Pancreas (tissue), 10 donors: ENCODE results near the gene CDK13. TPM values are rescaled to one million over a fixed set of nuclear protein-coding genes. Genes with fewer than 3 reads are reported as not detected.

Experiments
- ATAC-seq, 4 donors: fragments of 200-7000 bp; cut with Tn5 transposase; one replicate each; pipeline versions ENCODE4 v1.8.0 to v1.9.1; 2020; ENCODE audit warnings: mild to moderate bottlenecking in 4 of 4, moderate library complexity in 4 of 4
- DNase-seq, 6 donors: peaks; one replicate each; pipeline ENCODE4 v3.0.0-alpha.2; 2020
- FAIRE-seq: peaks from 2 replicates; lab custom pipeline; 2012; peaks lifted over from hg19 to GRCh38; lab: Jason Lieb, UNC
- H3K27ac ChIP-seq, 4 donors: fragments of 200-600 bp; sonication (generic); 1 replicate in 3 of 4; 2 replicates in 1 of 4; pipeline versions ENCODE4 v1.5.0 to v1.8.0; 2020
- H3K27me3 ChIP-seq, 4 donors: fragments of 200-600 bp; one replicate each; pipeline ENCODE4 v1.8.0; 2021
- H3K36me3 ChIP-seq, 3 donors: fragments of 200-600 bp; sonication (generic) in 1 of 3; one replicate each; pipeline versions ENCODE4 v1.5.0 to v1.8.0; 2020 to 2021
- H3K4me1 ChIP-seq, 3 donors: fragments of 200-600 bp; one replicate each; pipeline ENCODE4 v1.8.0; 2021
- H3K4me3 ChIP-seq, 4 donors: fragments of 200-600 bp; sonication (generic) in 2 of 4; one replicate each; pipeline versions ENCODE4 v1.5.0 to v1.8.0; 2020 to 2021
- H3K9me3 ChIP-seq, 4 donors: fragments of 200-600 bp; one replicate each; pipeline ENCODE4 v1.8.0; 2021
- CTCF ChIP-seq, 4 donors: fragments of 200-600 bp; sonication (generic) in 3 of 4; IDR thresholded peaks; one replicate each; pipeline versions ENCODE4 v1.5.0 to v1.8.0; 2021; ENCODE audit warnings: antibody characterized with exemption in 4 of 4
- WGBS, 2 donors: extraction: QIAGEN DNeasy Blood & Tissue Kit; methylation state at CpG; one replicate each; pipeline ENCODE4 v1.1.7; 2013; 5-methylcytosine and 5-hydroxymethylcytosine counted together
- intact Hi-C, 3 donors: fragments of 100-400 bp; cut with DNase I; formaldehyde crosslinking; loops; one replicate each; pipeline versions ENCODE4 v1.11.1 to v1.14.2; 2022
- polyA plus RNA-seq, 2 donors: library from polyadenylated mRNA; stranded (reverse); fragments of 200-250 nt; gene quantifications; one replicate each; pipeline ENCODE4 v1.2.3, GENCODE V29; 2013
- total RNA-seq, 6 donors: library from RNA; stranded (reverse); fragmentation: NEBNext Ultra II Directional in 4 of 6; extraction: Animal tissue kit (Norgen Biotek cat#: 25700) in 4 of 6; gene quantifications; one replicate each; pipeline versions ENCODE4 v1.2.1 to v1.2.4, GENCODE V29; 2021 to 2023
- donor health status: healthy with polysubstance abuse.
- donor health status: DM: no; HTN: no; CAD: no; lungs with moderate emphysema.
- donor health status: DM: no; HTN: no; CAD: no.
- donor health status: control.
- donor health status: control.
- donor health status: Bipolar disorder and iron deficiency.
- donor health status: DM: yes; HTN: yes; CAD: no.
- donor health status: DM: no; HTN: no; CAD: no.
- donor health status: DM: no; HTN: no; CAD: no.
- donor health status: DM: yes; HTN: yes; CAD: no.

Gene CDK13
- total and polyA plus RNA-seq, 8 donors, result 13.2 to 34.7 (median 22.0) TPM

GRCh38 chr7:40097728-40098127, 147.7 kb downstream of the CDK13 start:
- no peaks in the 10 kb centered on the region for H3K9me3 ChIP-seq
- ATAC-seq (peak in 3 of 4 donors; percentile 25 to 49 (median 26)), DNase-seq (no peak), FAIRE-seq (no peak)
- no peak overlapping the region for H3K4me3 ChIP-seq
- intact Hi-C loops, result no loop called here
- no peaks in the 10 kb centered on the region for H3K27me3 ChIP-seq
- WGBS, 2 donors, result 19 to 26% methylated on average over 2 of the region's 2 CpGs
- H3K36me3 ChIP-seq, result peaks cover 0 to 22% (median 2%) of the 10 kb centered on the region in 3 donors
- no peak for TF ChIP-seq CTCF (IDR thresholded peaks at IDR 0.05)
- peaks cover 0 to 35% (median 21%) of the 10 kb centered on the region in 3 donors for H3K4me1 ChIP-seq
- H3K27ac ChIP-seq, result no peak overlapping the region

GRCh38 chr7:40098810-40099209, 148.8 kb downstream of the CDK13 start:
- Histone ChIP-seq H3K27ac (no peak overlapping the region), H3K9me3 (no peaks in the 10 kb centered on the region), H3K4me3 (no peak overlapping the region), H3K4me1 (peaks cover 0 to 35% (median 23%) of the 10 kb centered on the region in 3 donors), H3K36me3 (peaks cover 0 to 14% (median 0%) of the 10 kb centered on the region in 3 donors), H3K27me3 (no peaks in the 10 kb centered on the region)
- intact Hi-C loops, result no loop called here
- DNase-seq, result no peak
- FAIRE-seq, result peak; percentile 68
- TF ChIP-seq CTCF (IDR thresholded peaks at IDR 0.05), result no peak
- peak in 1 of 4 donors; percentile 39 for ATAC-seq

- FAIRE-seq, result no peak
- DNase-seq, result no peak
Observed at GRCh38 chr7:40099837-40100236, 149.8 kb downstream of the CDK13 start.

GRCh38 chr7:40101201-40101600, 151.1 kb downstream of the CDK13 start:
- ATAC-seq (no peak), DNase-seq (no peak), FAIRE-seq (no peak)
- H3K36me3 ChIP-seq, result no peaks in the 10 kb centered on the region
- H3K27ac ChIP-seq, result no peak overlapping the region
- H3K4me3 ChIP-seq, result no peak overlapping the region
- no peak for TF ChIP-seq CTCF (IDR thresholded peaks at IDR 0.05)
- WGBS, 2 donors, result 58 to 71% methylated on average over 3 of the region's 3 CpGs
- peaks cover 0 to 35% (median 23%) of the 10 kb centered on the region in 3 donors for H3K4me1 ChIP-seq
- H3K9me3 ChIP-seq, result no peaks in the 10 kb centered on the region
- H3K27me3 ChIP-seq, result no peaks in the 10 kb centered on the region
- intact Hi-C loops, result no loop called here

More at GRCh38 chr7:40099837-40100236, 149.8 kb downstream of the CDK13 start:
- H3K36me3 ChIP-seq, result peaks cover 0 to 4% (median 0%) of the 10 kb centered on the region in 3 donors
- H3K4me3 ChIP-seq, result no peak overlapping the region
- no peak overlapping the region for H3K27ac ChIP-seq
- no peak for ATAC-seq
- no peak for TF ChIP-seq CTCF (IDR thresholded peaks at IDR 0.05)
- peaks cover 0 to 35% (median 23%) of the 10 kb centered on the region in 3 donors for H3K4me1 ChIP-seq
- H3K9me3 ChIP-seq, result no peaks in the 10 kb centered on the region
- 74 to 85% methylated on average over 4 of the region's 4 CpGs for WGBS, 2 donors
- intact Hi-C loops, result no loop called here
- no peaks in the 10 kb centered on the region for H3K27me3 ChIP-seq

- intact Hi-C loops, result no loop called here
- Histone ChIP-seq H3K4me3 (no peak overlapping the region), H3K36me3 (no peaks in the 10 kb centered on the region), H3K9me3 (no peaks in the 10 kb centered on the region), H3K4me1 (peaks cover 0 to 26% (median 19%) of the 10 kb centered on the region in 3 donors), H3K27me3 (no peaks in the 10 kb centered on the region), H3K27ac (no peak overlapping the region)
- WGBS, 2 donors, result 37 to 48% methylated on average over 2 of the region's 2 CpGs
- TF ChIP-seq CTCF (IDR thresholded peaks at IDR 0.05), result no peak
- FAIRE-seq (no peak), DNase-seq (no peak), ATAC-seq (peak in 2 of 4 donors; percentile 50 to 61)
Observed at GRCh38 chr7:40102897-40103296, 152.8 kb downstream of the CDK13 start.
